Upper lobe of left lung (tissue), 4 donors: Measurements from ENCODE around the gene SLC9A7.

Experiments used
- CTCF ChIP-seq, 6 experiments: fragments of 450-650 bp in 4 of 6; fragments of 200-600 bp in 2 of 6; sonication (generic) in 2 of 6; IDR thresholded peaks; one replicate each; pipeline ENCODE4 v1.5.1; 2016 to 2019; ENCODE audit warnings: antibody characterized with exemption in 6 of 6
- EP300 ChIP-seq, 4 donors: sonication (generic); formaldehyde crosslinking; IDR thresholded peaks; one replicate each; pipeline ENCODE4 v1.5.1; 2017; ENCODE audit warnings: antibody characterized with exemption in 4 of 4, control low read depth in 2 of 4
- POLR2A ChIP-seq, 4 donors: fragments of 450-650 bp; IDR thresholded peaks; one replicate each; pipeline ENCODE4 v1.5.1; 2016 to 2017; ENCODE audit warnings: antibody characterized with exemption in 4 of 4, mild to moderate bottlenecking in 2 of 4
- POLR2AphosphoS5 ChIP-seq, 2 donors: sonication (generic); formaldehyde crosslinking; IDR thresholded peaks; one replicate each; pipeline ENCODE4 v1.5.1; 2017; ENCODE audit warnings: antibody characterized with exemption in 2 of 2

GRCh38 chrX:46796574-46797191 is 37.8 kb upstream of the SLC9A7 start:
- peak; percentile 43 to 79 (median 62) for TF ChIP-seq CTCF (IDR thresholded peaks at IDR 0.05)
- TF ChIP-seq POLR2A (IDR thresholded peaks at IDR 0.05) = no peak
- no peak for TF ChIP-seq POLR2AphosphoS5 (IDR thresholded peaks at IDR 0.05)
- no peak for TF ChIP-seq EP300 (IDR thresholded peaks at IDR 0.05)
